Spleen (tissue), 7 donors: ENCODE measurements around the gene PCCA.

Experiments used
- CTCF ChIP-seq, 11 experiments: fragments of 200-600 bp in 7 of 11; fragments of 450-650 bp in 4 of 11; sonication (generic) in 4 of 11; IDR thresholded peaks in 8 of 11; conservative IDR thresholded peaks in 3 of 11; 1 replicate in 7 of 11; 2 replicates in 4 of 11; pipeline versions ENCODE4 v1.4.0 to v1.8.0; 2016 to 2021; ENCODE audit warnings: antibody characterized with exemption in 11 of 11, inconsistent platforms in 4 of 11, mild to moderate bottlenecking in 1 of 11
- POLR2A ChIP-seq, 3 donors: fragments of 450-650 bp; IDR thresholded peaks; one replicate each; pipeline ENCODE4 v1.5.1; 2017; ENCODE audit warnings: antibody characterized with exemption in 3 of 3, mild to moderate bottlenecking in 1 of 3
- POLR2AphosphoS5 ChIP-seq, 3 donors: sonication (generic); formaldehyde crosslinking; IDR thresholded peaks; one replicate each; pipeline ENCODE4 v1.5.1; 2017; ENCODE audit warnings: antibody characterized with exemption in 3 of 3
- donor health status: DM: no; HTN: no; CAD: no; lungs with moderate emphysema.
- donor health status: DM: no; HTN: no; CAD: no.
- donor health status: DM: no; HTN: no; CAD: no.

- no peak for TF ChIP-seq CTCF (IDR thresholded peaks at IDR 0.05 in 8 of 11, conservative IDR thresholded peaks at IDR 0.05 in 3 of 11)
- no peak for TF ChIP-seq POLR2AphosphoS5 (IDR thresholded peaks at IDR 0.05)
- no peak for TF ChIP-seq POLR2A (IDR thresholded peaks at IDR 0.05)
Observed at GRCh38 chr13:100125946-100126345, 37.1 kb downstream of the PCCA start.
